RWPE1 (cell line): ENCODE data around the gene LSS.
A peak's percentile ranks its signal among the peaks of the same experiment; 100 is the strongest.

ENCODE experiments used
- CTCF ChIA-PET: fragments of 350-600 bp; sonication (Branson Sonifier 250); formaldehyde crosslinking; extraction: SDS; loops from one replicate; lab custom pipeline; 2021; lab: Yijun Ruan, JAX
- POLR2A ChIA-PET: fragments of 400-600 bp; formaldehyde crosslinking; extraction: SDS; loops from one replicate; lab custom pipeline; 2020; ENCODE audit warnings: antibody characterized with exemption; ENCODE audit not compliant: low non-redundant PET; lab: Yijun Ruan, JAX
- DNase-seq: peaks from one replicate; pipeline ENCODE4 v3.0.0; 2012; ENCODE audit warnings: low spot score
- H3K27ac ChIP-seq: fragments of 450-650 bp; 2 replicates; pipeline ENCODE4 v1.5.1; 2017
- CTCF ChIP-seq: fragments of 450-650 bp; conservative IDR thresholded peaks from 2 replicates; pipeline ENCODE4 v1.5.1; 2017; ENCODE audit warnings: low read depth, mild to moderate bottlenecking

The LSS gene

GRCh38 chr21:46239817-46240325, 11.3 kb upstream of the LSS start:
- ChIA-PET POLR2A (no interaction called here), CTCF (interaction anchor here (1.4 kb wide), 1 partner anchor 10 kb away, joined by 5 read pairs; no protein-coding TSS in a partner anchor)
- H3K27ac ChIP-seq: peak overlapping the region; percentile 42
- no peak for DNase-seq
- TF ChIP-seq CTCF: no peak

DNA sequence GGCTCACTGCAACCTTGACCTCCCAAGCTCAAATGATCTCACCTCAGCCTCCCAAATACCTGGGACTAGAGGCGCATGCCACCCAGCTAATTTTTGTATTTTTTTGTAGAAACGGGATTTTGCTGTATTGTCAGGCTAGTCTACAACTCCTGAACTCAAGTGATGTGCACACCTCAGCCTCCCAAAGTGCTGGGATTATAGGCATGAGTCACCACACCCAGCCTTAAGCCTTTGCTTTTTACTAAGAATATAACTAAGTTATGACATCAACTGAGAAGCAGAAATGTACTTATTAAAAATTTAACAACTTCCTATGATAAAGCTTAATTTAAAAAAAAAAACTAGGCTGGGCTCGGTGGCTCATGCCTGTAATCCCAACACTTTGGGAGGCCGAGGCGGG, 8.9 kb upstream of the LSS start:
- no peak for DNase-seq
- ChIA-PET POLR2A (no interaction called here), CTCF (no interaction called here)
- H3K27ac ChIP-seq: no peak overlapping the region
- no peak for TF ChIP-seq CTCF

- H3K27ac ChIP-seq: no peak overlapping the region
- ChIA-PET CTCF (interaction anchor here (0.6 to 1.1 kb wide), 2 partner anchors 18 kb away, joined by 3 to 4 read pairs; no protein-coding TSS in a partner anchor), POLR2A (no interaction called here)
- no peak for TF ChIP-seq CTCF
- DNase-seq: no peak
Observed at GRCh38 chr21:46234436-46234950, 5.9 kb upstream of the LSS start.

DNA sequence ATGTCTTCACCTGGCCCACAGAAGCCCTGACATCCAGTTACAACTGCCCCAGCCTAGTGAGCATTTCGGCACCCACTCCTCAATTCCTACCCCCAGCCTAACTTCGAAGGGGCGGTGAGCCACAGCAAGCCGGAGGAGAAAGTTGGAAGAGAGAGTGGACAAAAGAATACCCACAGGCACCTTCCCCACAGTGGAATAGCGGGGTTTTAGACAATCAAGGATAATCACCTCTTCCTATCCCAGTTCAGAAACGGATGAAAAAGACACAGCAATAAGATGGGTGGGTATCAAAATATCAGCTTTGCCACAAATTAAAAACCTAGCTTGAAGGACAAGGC, 1.3 kb upstream of the LSS start:
- ChIA-PET POLR2A (interaction anchor here (0.7 kb wide), 1 partner anchor 40 kb away, joined by 3 read pairs; no protein-coding TSS in a partner anchor), CTCF (interaction anchor here (0.6 to 1.1 kb wide), 2 partner anchors 11 to 1876 kb away, joined by 3 to 5 read pairs; no protein-coding TSS in a partner anchor)
- no peak for DNase-seq
- no peak for TF ChIP-seq CTCF
- peak overlapping the region; percentile 77 for H3K27ac ChIP-seq

GRCh38 chr21:46229133-46229922, 754 bp upstream of the LSS start:
- POLR2A ChIA-PET: interaction anchor here (0.7 kb wide), 1 partner anchor 40 kb away, joined by 3 read pairs; no protein-coding TSS in a partner anchor
- DNase-seq: peak; percentile 63
- CTCF ChIA-PET: interaction anchor here (0.6 to 1.1 kb wide), 2 partner anchors 11 to 1876 kb away, joined by 3 to 5 read pairs; no protein-coding TSS in a partner anchor
- peak overlapping the region; percentile 77 for H3K27ac ChIP-seq
- peak; percentile 71 for TF ChIP-seq CTCF

- no peak for TF ChIP-seq CTCF
- peak; percentile 42 for DNase-seq
- CTCF ChIA-PET: interaction anchor here (0.6 to 1.1 kb wide), 3 partner anchors 9 to 56 kb away, joined by 3 to 6 read pairs (median 4); no protein-coding TSS in a partner anchor
- H3K27ac ChIP-seq: peak overlapping the region; percentile 80
- POLR2A ChIA-PET: no interaction called here
Observed at GRCh38 chr21:46227811-46228344, 696 bp downstream of the LSS start.
